ENCODE measurements around the gene OR5A2.
"Not testable (repeated sequence)": the region's sequence is repeated elsewhere in the genome, so short reads cannot be mapped to it uniquely, and the experiment has no call there.

Gene OR5A2

GRCh38 chr11:59426361-59427067 lies at the start of gene OR5A2:
Gene OR5A2, minus strand, starts transcription at chr11:59426413. Its CDS starts 3,460 bp downstream, at chr11:59422953.
- no peak for DNase-seq (ENCODE audit: low spot score)

- no peak for DNase-seq (ENCODE audit: low spot score)
Observed at GRCh38 chr11:59475176-59475575, 49.0 kb upstream of the OR5A2 start.

GRCh38 chr11:59473015-59473414 lies 46.8 kb upstream of the OR5A2 start, which contains the start of gene OR4D10:
Gene OR4D10, plus strand, starts transcription at chr11:59473315. Its CDS starts 4,115 bp downstream, at chr11:59477430.
- DNase-seq (ENCODE audit: low spot score): no peak

- DNase-seq (ENCODE audit: low spot score): no peak
Observed at GRCh38 chr11:59463190-59463641, 37.0 kb upstream of the OR5A2 start.

GRCh38 chr11:59459916-59460315 lies 33.7 kb upstream of the OR5A2 start:
- no peak for DNase-seq (ENCODE audit: low spot score)

- no peak for DNase-seq (ENCODE audit: low spot score)
Observed at GRCh38 chr11:59456661-59457060, 30.4 kb upstream of the OR5A2 start, which contains the start of gene OR4D6. Gene OR4D6, plus strand, starts transcription at chr11:59456961. Its CDS starts 0 bp downstream, at chr11:59456961.

GRCh38 chr11:59448484-59448883 lies 22.3 kb upstream of the OR5A2 start:
- no peak for DNase-seq (ENCODE audit: low spot score)

GRCh38 chr11:59445624-59446023 lies 19.4 kb upstream of the OR5A2 start:
- not testable (repeated sequence) for DNase-seq (ENCODE audit: low spot score)

GRCh38 chr11:59437770-59438169 lies 11.6 kb upstream of the OR5A2 start:
- DNase-seq (ENCODE audit: low spot score): no peak

GRCh38 chr11:59436169-59436568 lies 10.0 kb upstream of the OR5A2 start, which contains the start of gene OR5A1:
Gene OR5A1, plus strand, starts transcription at chr11:59436469. Its CDS starts 6,700 bp downstream, at chr11:59443169.
- no peak for DNase-seq (ENCODE audit: low spot score)

GRCh38 chr11:59429924-59430516 lies 3.8 kb upstream of the OR5A2 start:
- peak; percentile 55 for DNase-seq (ENCODE audit: low spot score)

GRCh38 chr11:59427068-59427382 lies 812 bp upstream of the OR5A2 start:
- DNase-seq (ENCODE audit: low spot score): no peak

- no peak for DNase-seq (ENCODE audit: low spot score)
Observed at GRCh38 chr11:59425131-59425530, 1.1 kb downstream of the OR5A2 start.

GRCh38 chr11:59423835-59424234 lies 2.4 kb downstream of the OR5A2 start:
- no peak for DNase-seq (ENCODE audit: low spot score)

- DNase-seq (ENCODE audit: low spot score): no peak
Observed at GRCh38 chr11:59418156-59418555, 8.1 kb downstream of the OR5A2 start.

GRCh38 chr11:59417023-59417422 lies 9.2 kb downstream of the OR5A2 start:
- DNase-seq (ENCODE audit: low spot score): no peak

GRCh38 chr11:59416613-59417012 lies 9.6 kb downstream of the OR5A2 start:
- no peak for DNase-seq (ENCODE audit: low spot score)

GRCh38 chr11:59415111-59415510 lies 11.1 kb downstream of the OR5A2 start:
- DNase-seq (ENCODE audit: low spot score): no peak

- no peak for DNase-seq (ENCODE audit: low spot score)
Observed at GRCh38 chr11:59413646-59414045, 12.6 kb downstream of the OR5A2 start.

- no peak for DNase-seq (ENCODE audit: low spot score)
Observed at GRCh38 chr11:59403546-59403945, 22.7 kb downstream of the OR5A2 start.

GRCh38 chr11:59401262-59401552 lies 25.0 kb downstream of the OR5A2 start:
- no peak for DNase-seq (ENCODE audit: low spot score)

- no peak for DNase-seq (ENCODE audit: low spot score)
Observed at GRCh38 chr11:59400461-59401261, 25.6 kb downstream of the OR5A2 start.

- DNase-seq (ENCODE audit: low spot score): no peak
Observed at GRCh38 chr11:59394186-59394585, 32.0 kb downstream of the OR5A2 start.
